HUES64 (cell line): ENCODE measurements around the gene PARG. TPM values are rescaled to one million over a fixed set of nuclear protein-coding genes. Genes with fewer than 3 reads are reported as not detected.
A peak's percentile ranks its signal among the peaks of the same experiment; 100 is the strongest.
"Not testable (repeated sequence)": the region's sequence is repeated elsewhere in the genome, so short reads cannot be mapped to it uniquely, and the experiment has no call there.

Source experiments
- H3K27ac ChIP-seq: 2 replicates; pipeline ENCODE4 v1.7.0; 2013; ENCODE audit warnings: low read depth, low read length, inconsistent platforms
- H3K27me3 ChIP-seq: 2 replicates; pipeline ENCODE4 v1.6.1; 2013; ENCODE audit warnings: mild to moderate bottlenecking, low read length; ENCODE audit not compliant: insufficient read depth
- H3K36me3 ChIP-seq: 2 replicates; pipeline ENCODE4 v1.6.1; 2013; ENCODE audit warnings: mild to moderate bottlenecking, low read length; ENCODE audit not compliant: insufficient read depth
- H3K4me1 ChIP-seq: 2 replicates; pipeline ENCODE4 v1.6.1; 2013; ENCODE audit warnings: mild to moderate bottlenecking, low read length, moderate library complexity; ENCODE audit not compliant: insufficient read depth
- H3K4me3 ChIP-seq: 2 replicates; pipeline ENCODE4 v1.5.1; 2013; ENCODE audit warnings: mild to moderate bottlenecking, low read length, moderate library complexity
- H3K9ac ChIP-seq: 2 replicates; pipeline ENCODE4 v1.6.1; 2013; ENCODE audit warnings: mild to moderate bottlenecking, low read depth, low read length
- H3K9me3 ChIP-seq: 2 replicates; pipeline ENCODE4 v1.6.1; 2013; ENCODE audit warnings: low read depth, low read length; ENCODE audit not compliant: insufficient read depth
- WGBS: fragments of 150-250, 120-280 bp; methylation state at CpG from one replicate; pipeline ENCODE4 v1.1.7; 2013; ENCODE audit warnings: missing lambda C conversion rate; 5-methylcytosine and 5-hydroxymethylcytosine counted together
- polyA plus RNA-seq, 2 experiments: library from polyadenylated mRNA; stranded (reverse); fragments of 50-300 nt; gene quantifications; one replicate each; pipeline ENCODE4 v1.2.3, GENCODE V29; 2013

Gene PARG
- polyA plus RNA-seq (2013, experiment 1 of 2): 27.3 TPM
- polyA plus RNA-seq (2013, experiment 2 of 2): 28.3 TPM

- not testable (repeated sequence) for H3K4me1 ChIP-seq, H3K9me3 ChIP-seq, H3K27me3 ChIP-seq
- under 1% methylated on average over 81 of the region's 81 CpGs for WGBS
- Histone ChIP-seq H3K9ac (peak within 1 kb of the TSS; percentile 96), H3K27ac (peak within 1 kb of the TSS; percentile 80; the same call in 1 of the 2 replicates), H3K36me3 (peaks cover 16% of the 10 kb centered on the region), H3K4me3 (peak within 1 kb of the TSS; percentile 95)
These were observed at the start of gene PARG, which contains the start of gene TIMM23B for GRCh38 chr10:49941447-49942338. Gene PARG, minus strand, starts transcription at chr10:49942027. Its CDS starts 302 bp downstream, at chr10:49941725. Gene TIMM23B, plus strand, starts transcription at chr10:49942053. Its CDS starts 142 bp downstream, at chr10:49942195.

GRCh38 chr10:49988376-49988775, 46.5 kb upstream of the PARG start, which contains the start of gene AGAP6:
Gene AGAP6, plus strand, starts transcription at chr10:49988406. Its CDS starts 310 bp downstream, at chr10:49988716.
- H3K4me3 ChIP-seq, H3K27ac ChIP-seq, H3K4me1 ChIP-seq, H3K36me3 ChIP-seq, H3K9me3 ChIP-seq, H3K27me3 ChIP-seq, H3K9ac ChIP-seq: not testable (repeated sequence)
- 91% methylated on average over 12 of the region's 18 CpGs for WGBS

GRCh38 chr10:49987207-49987606, 45.4 kb upstream of the PARG start:
- not testable (repeated sequence) for H3K4me3 ChIP-seq, H3K4me1 ChIP-seq, H3K36me3 ChIP-seq, H3K27ac ChIP-seq, H3K9ac ChIP-seq, H3K27me3 ChIP-seq, H3K9me3 ChIP-seq
- WGBS: 100% methylated on average over 1 of the region's 3 CpGs

- H3K9me3 ChIP-seq, H3K4me1 ChIP-seq, H3K27me3 ChIP-seq, H3K4me3 ChIP-seq, H3K9ac ChIP-seq, H3K27ac ChIP-seq, H3K36me3 ChIP-seq: not testable (repeated sequence)
- 96% methylated on average over 3 of the region's 3 CpGs for WGBS
These were observed 35.9 kb upstream of the PARG start for GRCh38 chr10:49977756-49978155.

GRCh38 chr10:49972094-49972493, 30.3 kb upstream of the PARG start:
- not testable (repeated sequence) for H3K4me1 ChIP-seq, H3K9me3 ChIP-seq, H3K36me3 ChIP-seq, H3K4me3 ChIP-seq, H3K27ac ChIP-seq, H3K27me3 ChIP-seq, H3K9ac ChIP-seq
- 94% methylated on average over 3 of the region's 3 CpGs for whole genome bisulfite sequencing

- not testable (repeated sequence) for H3K4me3 ChIP-seq, H3K4me1 ChIP-seq, H3K36me3 ChIP-seq, H3K9ac ChIP-seq, H3K9me3 ChIP-seq, H3K27ac ChIP-seq, H3K27me3 ChIP-seq
- WGBS: no CpG with 5 or more reads among the region's 2 CpGs
These were observed 29.6 kb upstream of the PARG start for GRCh38 chr10:49971466-49971865.

- not testable (repeated sequence) for H3K27me3 ChIP-seq, H3K4me1 ChIP-seq, H3K4me3 ChIP-seq, H3K36me3 ChIP-seq, H3K9ac ChIP-seq, H3K9me3 ChIP-seq, H3K27ac ChIP-seq
- 95% methylated on average over 29 of the region's 37 CpGs for WGBS
These were observed 28.6 kb upstream of the PARG start for GRCh38 chr10:49970331-49970857.

GRCh38 chr10:49953122-49953521, 11.3 kb upstream of the PARG start:
- not testable (repeated sequence) for H3K27ac ChIP-seq, H3K9me3 ChIP-seq, H3K9ac ChIP-seq, H3K27me3 ChIP-seq, H3K4me1 ChIP-seq, H3K4me3 ChIP-seq
- WGBS: no CpG with 5 or more reads among the region's 3 CpGs
- peaks cover 32% of the 10 kb centered on the region for H3K36me3 ChIP-seq

GRCh38 chr10:49952006-49952405, 10.2 kb upstream of the PARG start:
- not testable (repeated sequence) for H3K9me3 ChIP-seq
- 95% methylated on average over 2 of the region's 3 CpGs for WGBS
- H3K36me3 ChIP-seq: peaks cover 27% of the 10 kb centered on the region

GRCh38 chr10:49948737-49949136, 6.9 kb upstream of the PARG start:
- not testable (repeated sequence) for H3K27me3 ChIP-seq, H3K27ac ChIP-seq, H3K9ac ChIP-seq, H3K9me3 ChIP-seq, H3K4me1 ChIP-seq, H3K4me3 ChIP-seq
- peaks cover 28% of the 10 kb centered on the region for H3K36me3 ChIP-seq
- 97% methylated on average over 2 of the region's 2 CpGs for WGBS

More at GRCh38 chr10:49952006-49952405, 10.2 kb upstream of the PARG start:
- not testable (repeated sequence) for H3K4me3 ChIP-seq, H3K4me1 ChIP-seq, H3K27ac ChIP-seq, H3K9ac ChIP-seq, H3K27me3 ChIP-seq

- not testable (repeated sequence) for H3K4me3 ChIP-seq, H3K9me3 ChIP-seq, H3K9ac ChIP-seq, H3K4me1 ChIP-seq, H3K27ac ChIP-seq, H3K27me3 ChIP-seq
- no CpG with 5 or more reads among the region's 2 CpGs for WGBS
- peaks cover 25% of the 10 kb centered on the region for H3K36me3 ChIP-seq
These were observed 6.3 kb upstream of the PARG start for GRCh38 chr10:49948142-49948541.
